GM19023 (cell line): ENCODE results near the gene SLC45A3.

Source experiments
- ATAC-seq: cut with Tn5 transposase; IDR thresholded peaks from one replicate; pipeline ENCODE4 v1.9.1; 2021; ENCODE audit warnings: mild to moderate bottlenecking, moderate library complexity; ENCODE audit not compliant: unreplicated experiment

Gene SLC45A3

DNA sequence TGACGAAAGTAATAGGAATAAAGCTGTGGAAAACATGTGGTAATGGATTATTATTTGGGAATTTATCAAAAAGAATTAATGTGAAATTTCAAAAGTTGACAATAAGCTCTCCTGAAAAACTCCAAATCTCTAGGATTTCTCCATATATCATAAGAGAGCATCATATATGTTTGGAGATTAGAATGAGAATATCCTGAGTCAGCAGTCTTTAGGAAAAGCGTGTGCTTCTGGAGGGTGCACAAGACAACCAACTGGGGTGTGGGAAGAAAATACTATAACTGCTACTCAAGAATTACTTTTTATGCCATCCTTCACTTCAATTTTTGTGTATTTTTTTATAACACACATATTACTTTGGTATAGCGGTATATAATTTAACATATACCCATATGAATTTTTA is 68.2 kb downstream of the SLC45A3 start:
- no peak for ATAC-seq

DNA sequence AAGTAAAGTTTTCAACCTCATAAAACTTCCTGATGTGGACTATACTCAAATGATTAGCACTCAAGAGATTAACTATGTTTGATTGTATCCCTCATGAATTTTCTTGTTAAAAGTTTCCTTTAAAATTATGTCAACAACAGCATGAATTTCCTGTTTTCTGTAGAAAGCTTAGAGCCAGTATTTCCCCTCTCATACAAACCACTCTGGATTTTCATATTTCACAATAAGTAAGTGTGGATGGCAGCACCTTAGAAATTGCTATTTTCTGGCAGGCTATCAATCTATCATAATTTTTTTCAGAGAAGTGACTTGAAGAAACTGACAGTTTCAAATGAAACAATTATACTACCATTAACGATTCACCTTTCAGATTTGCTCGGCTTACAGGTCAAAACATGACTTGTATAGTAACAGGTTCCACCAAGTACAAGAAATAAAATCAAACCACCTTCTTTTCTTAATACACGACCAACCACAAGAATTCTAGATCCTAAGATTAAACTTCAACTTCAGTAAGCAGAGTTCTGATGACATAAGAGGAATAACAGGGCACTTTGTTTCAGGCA is 69.3 kb downstream of the SLC45A3 start:
- ATAC-seq: no peak

DNA sequence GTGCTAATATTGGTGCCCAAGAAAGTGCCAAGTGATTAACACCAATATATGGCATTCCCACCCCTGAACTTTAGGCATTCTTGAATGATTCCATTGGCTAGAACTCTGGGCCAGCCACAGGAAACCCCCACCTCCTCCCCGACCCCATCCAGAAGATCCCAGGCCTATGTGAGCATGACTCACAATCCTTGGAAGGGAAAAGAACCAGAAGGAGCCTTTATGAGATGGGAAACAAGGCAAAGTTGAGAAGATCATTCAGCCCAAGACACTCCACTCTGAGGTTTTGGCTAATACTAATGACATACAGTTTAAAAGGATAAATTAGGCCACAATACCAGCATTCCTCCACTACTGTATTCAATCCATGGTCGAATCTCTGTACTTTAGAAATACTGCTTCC is 70.3 kb downstream of the SLC45A3 start:
- ATAC-seq: no peak
